T-cell (primary cell): ENCODE measurements around the gene MICU1. TPM values are rescaled to one million over a fixed set of nuclear protein-coding genes. Genes with fewer than 3 reads are reported as not detected.
A peak's percentile ranks its signal among the peaks of the same experiment; 100 is the strongest.
"Not testable (repeated sequence)": the region's sequence is repeated elsewhere in the genome, so short reads cannot be mapped to it uniquely, and the experiment has no call there.

Experiments
- ATAC-seq, 4 experiments: fragments of 200-7000 bp in 3 of 4; fragments of 150-1000 bp in 1 of 4; cut with Tn5 transposase; replicated peaks in 1 of 4; 1 replicate in 3 of 4; 2 replicates in 1 of 4; pipeline ENCODE4 v1.10.0; 2021; ENCODE audit warnings: moderate library complexity in 3 of 4, mild to moderate bottlenecking in 2 of 4, moderate number of reproducible peaks in 1 of 4
- CTCF ChIA-PET, 2 donors: fragments of 300-600 bp; sonication (Branson Sonifier 250); formaldehyde crosslinking; loops; one replicate each; lab custom pipeline; 2022; ENCODE audit warnings: antibody characterized with exemption in 2 of 2; lab: Charles Lee
- POLR2A ChIA-PET, 2 donors: fragments of 300-600 bp; sonication (Branson Sonifier 250); formaldehyde crosslinking; loops; one replicate each; lab custom pipeline; 2022; ENCODE audit warnings: antibody characterized with exemption in 2 of 2; lab: Charles Lee
- DNase-seq, 35 experiments: peaks; one replicate each; pipeline versions ENCODE4 v3.0.0 to v3.0.0-alpha.2; 2013 to 2023
- H3K27ac ChIP-seq: one replicate; pipeline ENCODE4 v1.5.1; 2013; ENCODE audit warnings: low read length
- H3K27me3 ChIP-seq, 2 experiments: replicated peaks in 1 of 2; 1 replicate in 1 of 2; 2 replicates in 1 of 2; pipeline versions ENCODE4 v1.6.1 to v1.7.0; 2013; ENCODE audit warnings: low read length in 1 of 2, mixed read lengths in 1 of 2; ENCODE audit not compliant: control insufficient read depth in 2 of 2, insufficient read depth in 2 of 2; ENCODE audit errors: extremely low read depth in 1 of 2
- H3K36me3 ChIP-seq, 2 donors: 1 replicate in 1 of 2; 2 replicates in 1 of 2; pipeline versions ENCODE4 v1.6.1 to v1.7.0; 2013; ENCODE audit warnings: low read length in 1 of 2; ENCODE audit not compliant: control insufficient read depth in 2 of 2, insufficient read depth in 1 of 2; ENCODE audit errors: extremely low read depth in 1 of 2
- H3K4me1 ChIP-seq, 2 experiments: 1 replicate in 1 of 2; 2 replicates in 1 of 2; pipeline versions ENCODE4 v1.6.1 to v1.7.0; 2013; ENCODE audit warnings: low read length in 2 of 2, mixed read lengths in 1 of 2; ENCODE audit not compliant: insufficient read depth in 2 of 2, control insufficient read depth in 1 of 2; ENCODE audit errors: extremely low read depth in 1 of 2
- H3K4me3 ChIP-seq, 2 donors: 1 replicate in 1 of 2; 2 replicates in 1 of 2; pipeline versions ENCODE4 v1.5.1 to v1.7.0; 2013; ENCODE audit warnings: mild to moderate bottlenecking in 2 of 2, low read length in 1 of 2, moderate library complexity in 1 of 2; ENCODE audit not compliant: control insufficient read depth in 1 of 2; ENCODE audit errors: extremely low read depth in 1 of 2
- H3K9me3 ChIP-seq: 2 replicates; pipeline ENCODE4 v1.7.0; 2013
- H3K27ac Mint-ChIP-seq, 2 donors: one replicate each; pipeline ENCODE4 v1.8.0; 2020 to 2021; ENCODE audit warnings: mild to moderate bottlenecking in 2 of 2, mixed read lengths in 2 of 2
- H3K27me3 Mint-ChIP-seq, 2 donors: one replicate each; pipeline ENCODE4 v1.8.0; 2021 to 2022; ENCODE audit warnings: mixed read lengths in 2 of 2
- H3K36me3 Mint-ChIP-seq: one replicate; pipeline ENCODE4 v1.8.0; 2021; ENCODE audit warnings: mixed read lengths
- H3K4me1 Mint-ChIP-seq, 3 donors: one replicate each; pipeline ENCODE4 v1.8.0; 2020 to 2022; ENCODE audit warnings: mixed read lengths in 3 of 3, mild to moderate bottlenecking in 1 of 3
- H3K4me3 Mint-ChIP-seq, 3 donors: one replicate each; pipeline ENCODE4 v1.8.0; 2020 to 2022; ENCODE audit warnings: mild to moderate bottlenecking in 3 of 3, mixed read lengths in 3 of 3, moderate library complexity in 3 of 3
- H3K9me3 Mint-ChIP-seq, 3 donors: one replicate each; pipeline ENCODE4 v1.8.0; 2020 to 2022; ENCODE audit warnings: mixed read lengths in 3 of 3
- WGBS: methylation state at CpG from one replicate; pipeline ENCODE4 v1.1.5; 2013; ENCODE audit warnings: missing lambda C conversion rate; ENCODE audit not compliant: insufficient coverage; 5-methylcytosine and 5-hydroxymethylcytosine counted together
- total RNA-seq, 35 experiments: library from RNA in 6 of 35; stranded (reverse) in 6 of 35; fragments of 120-200 nt in 1 of 35; gene quantifications; one replicate each; pipeline versions ENCODE4 v1.2.1 to v1.2.4 and lab custom pipeline; 2013 to 2026

MICU1 gene, protein sequence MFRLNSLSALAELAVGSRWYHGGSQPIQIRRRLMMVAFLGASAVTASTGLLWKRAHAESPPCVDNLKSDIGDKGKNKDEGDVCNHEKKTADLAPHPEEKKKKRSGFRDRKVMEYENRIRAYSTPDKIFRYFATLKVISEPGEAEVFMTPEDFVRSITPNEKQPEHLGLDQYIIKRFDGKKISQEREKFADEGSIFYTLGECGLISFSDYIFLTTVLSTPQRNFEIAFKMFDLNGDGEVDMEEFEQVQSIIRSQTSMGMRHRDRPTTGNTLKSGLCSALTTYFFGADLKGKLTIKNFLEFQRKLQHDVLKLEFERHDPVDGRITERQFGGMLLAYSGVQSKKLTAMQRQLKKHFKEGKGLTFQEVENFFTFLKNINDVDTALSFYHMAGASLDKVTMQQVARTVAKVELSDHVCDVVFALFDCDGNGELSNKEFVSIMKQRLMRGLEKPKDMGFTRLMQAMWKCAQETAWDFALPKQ
- total RNA-seq (10 to 100 TPM; 16.9 to 23.3 (median 19.9) TPM), total RNA-seq (lab: John Stamatoyannopoulos, UW) (11.8 to 52.5 (median 26.4) reads per million in 29 experiments)
- total RNA-seq (2013): 23.2 TPM

GRCh38 chr10:72625608-72626443 is at the start of gene MICU1:
MICU1 (minus strand) TSS chr10:72626079; CDS start chr10:72566793, 59,286 bp downstream.
- H3K36me3 Mint-ChIP-seq: peaks cover 3% of the 10 kb centered on the region
- peaks cover 12 to 18% (median 13%) of the 10 kb centered on the region in 3 donors for H3K4me1 Mint-ChIP-seq
- DNase-seq: peak; percentile 82 to 95 (median 90)
- ATAC-seq: peak; percentile 99
- peaks cover 7 to 8% of the 10 kb centered on the region in 2 experiments for H3K4me1 ChIP-seq
- no peaks in the 10 kb centered on the region for H3K27me3 ChIP-seq
- H3K9me3 ChIP-seq: no peaks in the 10 kb centered on the region
- H3K36me3 ChIP-seq: no peaks in the 10 kb centered on the region
- CTCF ChIA-PET: interaction anchor here in 1 of 2 donors (0.7 to 1.2 kb wide), 3 partner anchors 15 to 68 kb away, joined by 3 to 6 read pairs (median 3); no protein-coding TSS in a partner anchor
- H3K9me3 Mint-ChIP-seq: no peaks in the 10 kb centered on the region
- H3K27ac ChIP-seq: peak within 1 kb of the TSS; percentile 10
- no peaks in the 10 kb centered on the region for H3K27me3 Mint-ChIP-seq
- 2% methylated on average over 29 of the region's 49 CpGs for WGBS
- peak within 1 kb of the TSS; percentile 92 to 100 (median 98) for H3K4me3 Mint-ChIP-seq
- POLR2A ChIA-PET: interaction anchor here in 1 of 2 donors (0.5 to 0.6 kb wide), 2 partner anchors 129 to 563 kb away, joined by 3 read pairs; no protein-coding TSS in a partner anchor
- H3K4me3 ChIP-seq: peak within 1 kb of the TSS; percentile 75 to 96
- peak within 1 kb of the TSS; percentile 85 to 97 for H3K27ac Mint-ChIP-seq

GRCh38 chr10:72674174-72674573 is 48.3 kb upstream of the MICU1 start:
- ATAC-seq, H3K27ac ChIP-seq, H3K4me3 ChIP-seq, H3K4me1 ChIP-seq, H3K27me3 Mint-ChIP-seq, H3K9me3 Mint-ChIP-seq, H3K36me3 ChIP-seq, H3K4me1 Mint-ChIP-seq, CTCF ChIA-PET, DNase-seq, H3K4me3 Mint-ChIP-seq, H3K27ac Mint-ChIP-seq, H3K9me3 ChIP-seq, H3K36me3 Mint-ChIP-seq, H3K27me3 ChIP-seq: not testable (repeated sequence)
- POLR2A ChIA-PET: interaction anchor here in 1 of 2 donors (0.7 kb wide), 1 partner anchor 300 kb away, joined by 4 read pairs; no protein-coding TSS in a partner anchor
- no CpG with 5 or more reads among the region's 5 CpGs for WGBS

DNA sequence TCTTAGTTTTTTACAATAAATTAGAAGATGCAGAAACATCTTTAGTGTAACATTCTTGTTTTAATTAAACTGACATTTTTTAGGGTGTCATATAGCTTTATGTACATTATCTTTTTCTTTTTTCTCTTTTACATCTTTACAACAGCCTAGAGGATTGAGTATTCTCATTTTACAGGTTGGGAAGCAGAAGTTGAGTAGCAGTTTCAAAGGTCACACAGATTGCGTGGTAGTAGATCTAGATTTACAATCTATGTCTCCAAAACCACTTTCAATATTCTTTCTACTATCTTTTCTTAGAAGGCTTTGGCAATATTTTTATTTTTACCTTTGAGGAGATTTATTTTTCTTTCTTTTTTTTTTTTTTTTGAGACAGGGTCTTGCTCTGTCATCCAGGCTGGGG is 47.4 kb upstream of the MICU1 start:
- Histone ChIP-seq H3K27ac (no peak overlapping the region), H3K4me3 (no peak overlapping the region), H3K4me1 (no peaks in the 10 kb centered on the region), H3K36me3 (no peaks in the 10 kb centered on the region), H3K9me3 (no peaks in the 10 kb centered on the region), H3K27me3 (no peaks in the 10 kb centered on the region)
- no CpG with 5 or more reads among the region's 1 CpG for WGBS
- ATAC-seq (no peak), DNase-seq (no peak)
- ChIA-PET POLR2A (interaction anchor here in 1 of 2 donors (0.6 to 0.7 kb wide), 2 partner anchors 49 to 299 kb away, joined by 4 read pairs; no protein-coding TSS in a partner anchor), CTCF (interaction anchor here in 1 of 2 donors (0.6 kb wide), 1 partner anchor 450 kb away, joined by 6 read pairs; no protein-coding TSS in a partner anchor)
- H3K9me3 Mint-ChIP-seq: no peaks in the 10 kb centered on the region
- H3K4me1 Mint-ChIP-seq: peaks cover 0 to 4% (median 4%) of the 10 kb centered on the region in 3 donors
- no peak overlapping the region for H3K4me3 Mint-ChIP-seq
- no peaks in the 10 kb centered on the region for H3K36me3 Mint-ChIP-seq
- peaks cover 0 to 1% of the 10 kb centered on the region in 2 donors for H3K27me3 Mint-ChIP-seq
- no peak overlapping the region for H3K27ac Mint-ChIP-seq

- no peak overlapping the region for H3K27ac ChIP-seq
- no peaks in the 10 kb centered on the region for H3K4me1 ChIP-seq
- no peaks in the 10 kb centered on the region for H3K36me3 ChIP-seq
- Mint-ChIP-seq H3K27ac (no peak overlapping the region), H3K27me3 (peaks cover 0 to 3% of the 10 kb centered on the region in 2 donors), H3K36me3 (no peaks in the 10 kb centered on the region), H3K4me3 (no peak overlapping the region), H3K4me1 (no peaks in the 10 kb centered on the region), H3K9me3 (no peaks in the 10 kb centered on the region)
- no peaks in the 10 kb centered on the region for H3K27me3 ChIP-seq
- no CpG with 5 or more reads among the region's 3 CpGs for WGBS
- ATAC-seq: no peak
- no peak overlapping the region for H3K4me3 ChIP-seq
- ChIA-PET CTCF (no interaction called here), POLR2A (no interaction called here)
- no peaks in the 10 kb centered on the region for H3K9me3 ChIP-seq
- no peak for DNase-seq
Measured at GRCh38 chr10:72667207-72667864, 41.5 kb upstream of the MICU1 start.

DNA sequence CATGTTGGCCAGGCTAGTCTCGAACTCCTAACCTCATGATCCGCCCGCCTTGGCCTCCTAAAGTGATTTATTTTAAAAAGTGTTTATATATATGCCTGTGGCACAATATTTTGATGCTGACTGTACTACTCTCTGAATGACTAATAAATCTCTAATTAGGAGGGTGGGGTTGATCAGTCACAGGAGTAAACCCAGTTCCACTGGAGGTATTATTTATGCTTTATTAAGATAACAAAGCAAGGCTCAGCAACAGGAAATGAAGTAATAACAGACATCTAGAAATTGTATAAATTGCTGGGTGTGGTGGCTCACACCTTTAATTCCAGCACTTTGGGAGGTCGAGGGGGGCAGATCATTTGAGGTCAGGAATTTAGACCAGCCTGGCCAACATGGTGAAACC is 40.0 kb upstream of the MICU1 start:
- CTCF ChIA-PET: no interaction called here
- H3K27me3 ChIP-seq: no peaks in the 10 kb centered on the region
- no peaks in the 10 kb centered on the region for H3K9me3 Mint-ChIP-seq
- WGBS: no CpG with 5 or more reads among the region's 4 CpGs
- H3K27ac ChIP-seq: no peak overlapping the region
- no peaks in the 10 kb centered on the region for H3K9me3 ChIP-seq
- ATAC-seq: no peak
- no peak overlapping the region for H3K27ac Mint-ChIP-seq
- H3K27me3 Mint-ChIP-seq: peaks cover 0 to 3% of the 10 kb centered on the region in 2 donors
- no peak overlapping the region for H3K4me3 Mint-ChIP-seq
- POLR2A ChIA-PET: no interaction called here
- no peaks in the 10 kb centered on the region for H3K4me1 ChIP-seq
- no peaks in the 10 kb centered on the region for H3K4me1 Mint-ChIP-seq
- H3K4me3 ChIP-seq: no peak overlapping the region
- no peaks in the 10 kb centered on the region for H3K36me3 ChIP-seq
- DNase-seq: no peak
- no peaks in the 10 kb centered on the region for H3K36me3 Mint-ChIP-seq

DNA sequence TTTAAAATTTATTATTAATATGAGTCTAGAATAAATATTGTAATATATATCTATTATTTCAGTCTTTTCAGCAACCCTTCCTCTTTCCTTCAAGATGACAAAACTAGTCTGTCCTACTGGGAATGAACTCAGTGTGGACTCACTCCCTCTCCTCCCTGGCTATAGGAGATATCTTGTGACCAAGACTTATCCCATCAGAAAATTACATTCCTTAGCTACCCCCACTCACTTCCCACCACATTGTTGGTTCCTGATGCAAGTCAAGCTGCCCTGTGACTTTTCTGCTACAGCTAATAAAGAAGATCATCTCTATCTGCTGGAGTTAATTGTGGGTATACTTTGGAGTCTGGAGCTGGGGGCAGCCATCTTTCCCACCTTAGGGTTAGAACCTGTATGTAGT is 38.1 kb upstream of the MICU1 start:
- Mint-ChIP-seq H3K27me3 (peaks cover 0 to 3% of the 10 kb centered on the region in 2 donors), H3K9me3 (no peaks in the 10 kb centered on the region), H3K4me1 (no peaks in the 10 kb centered on the region), H3K36me3 (no peaks in the 10 kb centered on the region), H3K4me3 (no peak overlapping the region), H3K27ac (no peak overlapping the region)
- ChIA-PET POLR2A (no interaction called here), CTCF (no interaction called here)
- no peak overlapping the region for H3K4me3 ChIP-seq
- no peaks in the 10 kb centered on the region for H3K36me3 ChIP-seq
- no peaks in the 10 kb centered on the region for H3K4me1 ChIP-seq
- no peaks in the 10 kb centered on the region for H3K27me3 ChIP-seq
- DNase-seq (no peak), ATAC-seq (no peak)
- H3K9me3 ChIP-seq: no peaks in the 10 kb centered on the region
- no peak overlapping the region for H3K27ac ChIP-seq
